A549 treated with CpdA at 1 μM for 4 hours (cell line): ENCODE measurements around the gene PLEKHG4. TPM values are rescaled to one million over a fixed set of nuclear protein-coding genes. Genes with fewer than 3 reads are reported as not detected.

ENCODE experiments used
- total RNA-seq: library from RNA; stranded (reverse); fragments of 200-300 nt; extraction: Qiagen RNA extraction; gene quantifications from 5 replicates; pipeline ENCODE4 v1.2.3, GENCODE V29; 2022; ENCODE audit warnings: low read depth

Gene PLEKHG4, protein sequence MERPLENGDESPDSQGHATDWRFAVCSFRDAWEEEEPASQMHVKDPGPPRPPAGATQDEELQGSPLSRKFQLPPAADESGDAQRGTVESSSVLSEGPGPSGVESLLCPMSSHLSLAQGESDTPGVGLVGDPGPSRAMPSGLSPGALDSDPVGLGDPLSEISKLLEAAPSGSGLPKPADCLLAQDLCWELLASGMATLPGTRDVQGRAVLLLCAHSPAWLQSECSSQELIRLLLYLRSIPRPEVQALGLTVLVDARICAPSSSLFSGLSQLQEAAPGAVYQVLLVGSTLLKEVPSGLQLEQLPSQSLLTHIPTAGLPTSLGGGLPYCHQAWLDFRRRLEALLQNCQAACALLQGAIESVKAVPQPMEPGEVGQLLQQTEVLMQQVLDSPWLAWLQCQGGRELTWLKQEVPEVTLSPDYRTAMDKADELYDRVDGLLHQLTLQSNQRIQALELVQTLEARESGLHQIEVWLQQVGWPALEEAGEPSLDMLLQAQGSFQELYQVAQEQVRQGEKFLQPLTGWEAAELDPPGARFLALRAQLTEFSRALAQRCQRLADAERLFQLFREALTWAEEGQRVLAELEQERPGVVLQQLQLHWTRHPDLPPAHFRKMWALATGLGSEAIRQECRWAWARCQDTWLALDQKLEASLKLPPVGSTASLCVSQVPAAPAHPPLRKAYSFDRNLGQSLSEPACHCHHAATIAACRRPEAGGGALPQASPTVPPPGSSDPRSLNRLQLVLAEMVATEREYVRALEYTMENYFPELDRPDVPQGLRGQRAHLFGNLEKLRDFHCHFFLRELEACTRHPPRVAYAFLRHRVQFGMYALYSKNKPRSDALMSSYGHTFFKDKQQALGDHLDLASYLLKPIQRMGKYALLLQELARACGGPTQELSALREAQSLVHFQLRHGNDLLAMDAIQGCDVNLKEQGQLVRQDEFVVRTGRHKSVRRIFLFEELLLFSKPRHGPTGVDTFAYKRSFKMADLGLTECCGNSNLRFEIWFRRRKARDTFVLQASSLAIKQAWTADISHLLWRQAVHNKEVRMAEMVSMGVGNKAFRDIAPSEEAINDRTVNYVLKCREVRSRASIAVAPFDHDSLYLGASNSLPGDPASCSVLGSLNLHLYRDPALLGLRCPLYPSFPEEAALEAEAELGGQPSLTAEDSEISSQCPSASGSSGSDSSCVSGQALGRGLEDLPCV
- 15.2 to 22.1 TPM (median 18.3 TPM) in 5 replicates for total RNA-seq

DNA sequence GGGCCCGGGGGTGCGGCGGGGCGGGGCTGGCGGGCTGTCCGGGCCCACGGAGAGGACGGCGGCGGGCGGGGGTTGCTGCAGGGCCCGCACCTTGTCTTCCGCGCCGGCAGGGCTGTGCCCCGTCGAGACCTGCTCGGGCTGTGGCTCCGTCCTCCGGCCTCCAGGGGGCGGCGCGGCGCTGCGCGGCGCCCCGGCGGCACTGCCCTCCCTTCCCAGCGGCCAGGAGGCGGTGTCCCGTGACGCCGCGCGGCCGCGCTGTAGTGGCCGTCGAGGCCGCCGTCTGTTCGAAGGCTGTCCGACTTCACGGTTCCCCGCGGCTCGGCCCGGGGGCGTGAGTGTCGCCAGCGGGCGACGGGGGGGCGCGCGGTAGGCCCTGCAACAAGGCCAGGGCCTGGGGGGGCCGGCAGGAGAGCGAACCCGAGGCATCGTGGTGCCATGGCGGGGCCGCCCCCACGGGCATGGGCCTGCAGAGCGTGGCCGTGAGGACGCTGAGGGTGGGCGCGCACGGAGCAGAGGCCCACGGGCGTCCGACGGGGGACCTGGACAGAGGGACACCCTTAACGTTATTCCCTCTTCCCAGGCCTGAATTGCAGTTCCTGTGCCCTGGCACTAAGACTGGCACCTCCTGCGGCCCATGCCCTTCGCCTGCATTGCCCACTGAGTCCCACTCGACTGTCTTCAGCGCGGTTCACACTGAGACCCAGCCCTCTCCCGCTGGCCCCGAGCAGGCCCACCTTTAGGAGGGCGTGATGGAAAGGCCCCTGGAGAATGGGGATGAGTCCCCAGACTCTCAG is at the start of gene PLEKHG4:
Gene PLEKHG4 (plus strand): TSS at position 237 of the 794 bp plus-strand sequence. CDS start 513 bp downstream, at position 750.

DNA sequence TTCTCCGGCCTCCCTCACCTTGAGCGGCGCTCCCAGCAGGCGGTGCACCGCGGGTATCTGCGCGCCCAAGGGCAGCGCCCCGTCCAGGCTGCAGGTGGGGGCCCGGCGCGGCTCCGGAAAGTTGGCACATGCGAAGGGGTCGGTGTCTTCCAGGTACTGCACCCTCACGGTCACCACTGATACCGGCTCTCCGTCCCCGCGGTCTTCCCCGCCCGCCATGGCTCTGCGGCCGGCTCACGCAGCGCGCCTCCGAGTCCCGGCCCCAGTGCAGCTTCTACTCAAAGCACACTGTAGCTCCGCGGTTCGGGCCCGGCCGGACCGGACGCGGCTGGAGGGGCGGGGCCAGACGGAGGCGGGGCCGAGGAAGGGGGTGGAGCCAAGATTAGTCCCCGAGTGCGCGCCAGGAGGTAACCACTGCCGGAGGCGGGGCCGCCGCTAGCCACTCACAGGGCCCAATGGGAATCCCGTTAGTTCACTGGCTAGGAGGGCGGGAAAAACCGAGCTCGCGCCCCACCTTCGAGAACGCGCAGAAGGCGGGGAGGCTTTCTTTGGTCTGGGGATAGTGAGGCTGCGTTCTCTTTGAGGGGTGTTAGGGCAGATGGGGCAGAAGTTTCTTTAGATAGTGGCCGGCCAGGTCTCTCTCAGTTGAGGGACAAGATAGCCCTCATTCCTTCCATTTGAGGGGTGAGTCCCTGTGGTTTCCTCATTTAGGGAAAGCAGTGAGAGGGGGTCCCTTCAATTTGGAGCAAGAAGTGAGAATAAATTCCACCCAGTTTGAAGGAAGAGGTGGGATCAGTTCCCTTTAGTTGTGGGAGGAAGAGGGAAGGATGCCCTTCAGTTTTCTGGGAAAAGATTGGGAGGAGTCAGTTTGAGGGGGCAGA is 31.9 kb upstream of the PLEKHG4 start, which contains the start of gene FHOD1:
Gene FHOD1 (minus strand): TSS at position 290 of the 881 bp plus-strand sequence. CDS start 71 bp downstream, at position 219.

DNA sequence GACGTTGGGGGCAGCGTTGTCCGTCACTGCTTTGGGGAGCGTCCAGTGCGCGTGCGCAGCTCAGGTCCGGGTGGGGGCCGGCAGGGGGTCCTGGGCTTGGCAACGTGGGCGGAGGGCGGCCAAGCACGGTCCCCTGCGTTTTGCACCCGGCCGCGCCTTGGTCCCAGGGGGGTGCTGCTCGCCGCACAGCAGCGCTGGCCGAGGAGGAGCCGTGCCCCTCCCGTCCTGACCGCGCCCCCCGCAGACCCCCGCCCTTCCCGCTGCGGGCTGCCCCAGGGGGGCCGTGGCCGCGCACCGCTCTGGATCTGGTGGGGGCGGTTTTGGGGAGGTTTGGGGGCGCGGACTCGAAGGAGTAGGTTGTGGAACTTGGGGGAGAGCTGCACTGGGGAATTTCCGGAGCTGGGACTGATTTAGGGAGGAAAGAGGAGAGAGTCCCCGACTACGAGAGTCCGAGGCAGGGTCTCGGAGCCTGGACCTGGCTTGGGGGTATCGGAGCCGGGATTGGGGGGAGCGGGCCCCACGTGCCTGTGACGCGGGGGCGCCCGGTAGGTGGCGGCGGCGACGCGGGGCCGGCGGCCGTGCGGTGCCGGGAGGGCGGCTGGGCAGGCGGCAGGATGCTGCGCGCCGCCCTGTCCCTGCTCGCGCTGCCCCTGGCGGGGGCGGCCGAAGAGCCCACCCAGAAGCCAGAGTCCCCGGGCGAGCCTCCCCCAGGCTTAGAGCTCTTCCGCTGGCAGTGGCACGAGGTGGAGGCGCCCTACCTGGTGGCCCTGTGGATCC is 30.7 kb upstream of the PLEKHG4 start, which contains the start of gene SLC9A5:
Gene SLC9A5 (plus strand): TSS at position 579 of the 777 bp plus-strand sequence. CDS start 36 bp downstream, at position 615.

DNA sequence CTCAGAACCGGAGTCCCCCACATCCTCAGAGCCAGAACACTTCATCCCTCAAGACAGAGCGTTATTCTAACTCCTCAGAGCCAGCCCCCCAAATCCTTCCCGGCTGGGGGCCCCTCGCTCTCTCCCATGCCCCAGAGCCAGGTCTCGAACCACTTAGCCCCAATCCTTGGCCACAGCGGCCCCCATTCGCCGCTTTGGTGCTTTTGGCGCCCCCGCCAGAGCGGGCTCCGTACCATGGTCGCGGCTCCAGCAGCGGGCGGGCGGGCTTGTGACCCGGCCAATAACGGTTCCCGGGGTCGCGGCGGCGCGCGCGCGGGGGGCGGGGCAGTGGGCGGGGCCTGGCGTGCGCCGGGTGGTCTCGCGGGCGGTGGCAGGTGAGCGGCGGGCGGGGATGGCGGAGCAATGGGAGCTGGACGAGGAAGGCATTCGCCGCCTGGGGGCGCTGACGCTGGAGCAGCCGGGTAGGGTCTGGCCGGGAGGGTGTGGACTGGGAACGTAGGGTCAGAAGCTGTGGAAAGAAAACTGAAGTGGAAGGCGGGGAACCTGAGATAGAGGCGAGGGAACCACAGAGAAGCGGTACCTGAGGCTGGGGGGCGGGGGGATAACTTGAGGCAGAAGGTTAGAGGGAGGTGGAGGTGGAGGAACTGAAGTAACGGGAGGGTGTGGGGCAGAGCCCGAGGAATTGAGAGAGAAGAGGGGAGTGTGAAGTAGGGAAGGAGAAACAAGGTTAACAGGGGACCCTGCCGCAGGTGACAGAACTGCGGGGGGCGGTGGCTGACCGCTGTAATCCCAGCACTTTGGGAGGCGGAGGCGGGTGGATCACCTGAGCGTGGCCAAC is 47.4 kb downstream of the PLEKHG4 start, which contains the start of the genes KCTD19 and LRRC36:
Gene KCTD19 (minus strand): TSS at position 270 of the 838 bp plus-strand sequence. CDS start 34 bp downstream, at position 236.
Gene LRRC36 (plus strand): TSS at position 344 of the 838 bp plus-strand sequence. CDS start 48 bp downstream, at position 392.

Other genes starting within 250 kb of the PLEKHG4 start
- gene PHAF1, start 169.6 kb upstream of the PLEKHG4 start, total RNA-seq, result 22.2 to 24.5 TPM (median 23.4 TPM) in 5 replicates
- 5.7 to 8.5 TPM (median 7.9 TPM) in 5 replicates for gene B3GNT9, start 128.5 kb upstream of the PLEKHG4 start, total RNA-seq
- gene TRADD, start 119.6 kb upstream of the PLEKHG4 start, total RNA-seq, result 10.7 to 20.7 TPM (median 20.5 TPM) in 5 replicates
- 5.2 to 9.5 TPM (median 8.5 TPM) in 5 replicates for gene FBXL8, start 119.6 kb upstream of the PLEKHG4 start, total RNA-seq
- 11.9 to 16.0 TPM (median 14.6 TPM) in 5 replicates for gene HSF4, start 114.8 kb upstream of the PLEKHG4 start, total RNA-seq
- gene NOL3, start 109.0 kb upstream of the PLEKHG4 start, total RNA-seq, result 44.9 to 52.4 TPM (median 50.2 TPM) in 5 replicates
- 3.6 to 8.0 TPM (median 5.9 TPM) in 5 replicates for gene MATCAP1, start 95.6 kb upstream of the PLEKHG4 start, total RNA-seq
- gene EXOC3L1, start 89.4 kb upstream of the PLEKHG4 start, total RNA-seq, result 0.07 to 0.48 TPM in 2 of 5 replicates, not detected in the others
- 75.9 to 98.6 TPM (median 92.7 TPM) in 5 replicates for gene E2F4, start 87.4 kb upstream of the PLEKHG4 start, total RNA-seq
- 0.66 to 1.4 TPM (median 1.3 TPM) in 5 replicates for gene ELMO3, start 80.4 kb upstream of the PLEKHG4 start, total RNA-seq
- gene TMEM208, start 52.4 kb upstream of the PLEKHG4 start, total RNA-seq, result 78.6 to 101 TPM (median 94.1 TPM) in 5 replicates
- gene FHOD1, start 32.1 kb upstream of the PLEKHG4 start, total RNA-seq, result 40.1 to 51.6 TPM (median 48.9 TPM) in 5 replicates
- 1.2 to 1.7 TPM (median 1.6 TPM) in 5 replicates for gene SLC9A5, start 30.6 kb upstream of the PLEKHG4 start, total RNA-seq
- 0.06 to 0.46 TPM (median 0.22 TPM) in 5 replicates for gene KCTD19, start 47.2 kb downstream of the PLEKHG4 start, total RNA-seq
- gene LRRC36, start 47.3 kb downstream of the PLEKHG4 start, total RNA-seq, result 0.13 to 0.27 TPM (median 0.14 TPM) in 3 of 5 replicates, not detected in the others
- 8.4 to 13.5 TPM (median 11.8 TPM) in 5 replicates for gene TPPP3, start 114.0 kb downstream of the PLEKHG4 start, total RNA-seq
- gene ZDHHC1, start 136.9 kb downstream of the PLEKHG4 start, total RNA-seq, result 5.8 to 9.2 TPM (median 6.1 TPM) in 5 replicates
- 1.5 to 1.8 TPM (median 1.6 TPM) in 5 replicates for gene HSD11B2, start 151.6 kb downstream of the PLEKHG4 start, total RNA-seq
- 96.9 to 122 TPM (median 109 TPM) in 5 replicates for gene ATP6V0D1, start 201.6 kb downstream of the PLEKHG4 start, total RNA-seq
- gene AGRP, start 204.0 kb downstream of the PLEKHG4 start, total RNA-seq, result not detected in 5 replicates
- 35.5 to 51.5 TPM (median 44.3 TPM) in 5 replicates for gene RIPOR1, start 249.3 kb downstream of the PLEKHG4 start, total RNA-seq